Measurements from ENCODE around the gene BAG3. TPM values are rescaled to one million over a fixed set of nuclear protein-coding genes. Genes with fewer than 3 reads are reported as not detected.

Gene BAG3
- total and polyA plus RNA-seq, 7 donors: 283 to 855 (median 453) TPM

GRCh38 chr10:119637631-119638030 is 13.5 kb upstream of the BAG3 start:
- no peak for ATAC-seq
- H3K27ac ChIP-seq: no peak overlapping the region
- 64 to 71% (median 69%) methylated on average over 4 of the region's 4 CpGs for WGBS, 3 donors
- TF ChIP-seq CTCF (IDR thresholded peaks at IDR 0.05): no peak
- no peaks in the 10 kb centered on the region for H3K4me1 ChIP-seq
- H3K36me3 ChIP-seq (ENCODE audit: insufficient read depth in 1 of 2, low read depth in 1 of 2): no peaks in the 10 kb centered on the region
- H3K27me3 ChIP-seq (ENCODE audit: insufficient read depth in 3 of 3, low read length in 2 of 3): no peaks in the 10 kb centered on the region
- no peaks in the 10 kb centered on the region for H3K9me3 ChIP-seq
- intact Hi-C loops (cut with DNase I): no loop called here
- no peak for DNase-seq
- H3K4me3 ChIP-seq: no peak overlapping the region

GRCh38 chr10:119638982-119639381 is 12.2 kb upstream of the BAG3 start:
- Histone ChIP-seq H3K36me3 (ENCODE audit: insufficient read depth in 1 of 2, low read depth in 1 of 2) (no peaks in the 10 kb centered on the region), H3K9me3 (no peaks in the 10 kb centered on the region), H3K27me3 (ENCODE audit: insufficient read depth in 3 of 3, low read length in 2 of 3) (no peaks in the 10 kb centered on the region), H3K4me1 (peaks cover 4% of the 10 kb centered on the region), H3K27ac (no peak overlapping the region), H3K4me3 (no peak overlapping the region)
- TF ChIP-seq CTCF (IDR thresholded peaks at IDR 0.05): no peak
- DNase-seq (no peak), ATAC-seq (no peak)
- 65 to 74% (median 66%) methylated on average over 7 of the region's 7 CpGs for WGBS, 3 donors
- intact Hi-C loops (cut with DNase I): no loop called here

- no peak overlapping the region for H3K4me3 ChIP-seq
- peaks cover 9% of the 10 kb centered on the region for H3K4me1 ChIP-seq
- no peaks in the 10 kb centered on the region for H3K27me3 ChIP-seq (ENCODE audit: insufficient read depth in 3 of 3, low read length in 2 of 3)
- no peak for ATAC-seq
- TF ChIP-seq CTCF (IDR thresholded peaks at IDR 0.05): no peak
- H3K36me3 ChIP-seq (ENCODE audit: insufficient read depth in 1 of 2, low read depth in 1 of 2): no peaks in the 10 kb centered on the region
- 90 to 93% (median 91%) methylated on average over 6 of the region's 6 CpGs for WGBS, 3 donors
- intact Hi-C loops (cut with DNase I): no loop called here
- H3K27ac ChIP-seq: no peak overlapping the region
- H3K9me3 ChIP-seq: no peaks in the 10 kb centered on the region
- no peak for DNase-seq
Measured at GRCh38 chr10:119640384-119640783, 10.8 kb upstream of the BAG3 start.

GRCh38 chr10:119640875-119641526 is 10.2 kb upstream of the BAG3 start:
- intact Hi-C loops (cut with DNase I): no loop called here
- no peak for TF ChIP-seq CTCF (IDR thresholded peaks at IDR 0.05)
- ATAC-seq (no peak), DNase-seq (no peak)
- Histone ChIP-seq H3K4me1 (peaks cover 9% of the 10 kb centered on the region), H3K36me3 (ENCODE audit: insufficient read depth in 1 of 2, low read depth in 1 of 2) (no peaks in the 10 kb centered on the region), H3K27ac (no peak overlapping the region), H3K9me3 (no peaks in the 10 kb centered on the region), H3K27me3 (ENCODE audit: insufficient read depth in 3 of 3, low read length in 2 of 3) (no peaks in the 10 kb centered on the region), H3K4me3 (no peak overlapping the region)
- 68 to 82% (median 72%) methylated on average over 8 of the region's 8 CpGs for WGBS, 3 donors

GRCh38 chr10:119642556-119643111 is 8.5 kb upstream of the BAG3 start:
- Histone ChIP-seq H3K36me3 (ENCODE audit: insufficient read depth in 1 of 2, low read depth in 1 of 2) (no peaks in the 10 kb centered on the region), H3K4me3 (no peak overlapping the region), H3K27ac (no peak overlapping the region), H3K27me3 (ENCODE audit: insufficient read depth in 3 of 3, low read length in 2 of 3) (no peaks in the 10 kb centered on the region), H3K4me1 (peaks cover 9% of the 10 kb centered on the region), H3K9me3 (no peaks in the 10 kb centered on the region)
- WGBS, 3 donors: 75 to 93% (median 82%) methylated on average over 2 of the region's 2 CpGs
- intact Hi-C loops (cut with DNase I): no loop called here
- TF ChIP-seq CTCF (IDR thresholded peaks at IDR 0.05): no peak
- DNase-seq (no peak), ATAC-seq (no peak)

All from psoas muscle (tissue), 8 donors.